ENCODE data around the gene GABRA5. TPM values are rescaled to one million over a fixed set of nuclear protein-coding genes. Genes with fewer than 3 reads are reported as not detected.

Gene GABRA5
- total RNA-seq, 1 donor from 2014 or later: 54.2 TPM

GRCh38 chr15:26901041-26901440 is 34.2 kb downstream of the GABRA5 start:
- FAIRE-seq: no peak
- no peak for DNase-seq (ENCODE audit: low spot score in 2 of 2)

- FAIRE-seq (no peak), DNase-seq (ENCODE audit: low spot score in 2 of 2) (no peak)
These were observed 43.9 kb downstream of the GABRA5 start for GRCh38 chr15:26910715-26911114.

GRCh38 chr15:26921433-26921832 is 54.6 kb downstream of the GABRA5 start:
- DNase-seq (ENCODE audit: low spot score in 2 of 2): no peak

GRCh38 chr15:26926081-26926480 is 59.2 kb downstream of the GABRA5 start:
- no peak for DNase-seq (ENCODE audit: low spot score in 2 of 2)
- FAIRE-seq: no peak

More at GRCh38 chr15:26921433-26921832, 54.6 kb downstream of the GABRA5 start:
- FAIRE-seq: no peak

- DNase-seq (ENCODE audit: low spot score in 2 of 2): no peak
- FAIRE-seq: no peak
These were observed 61.2 kb downstream of the GABRA5 start for GRCh38 chr15:26928051-26928450.

- FAIRE-seq: no peak
- DNase-seq (ENCODE audit: low spot score in 2 of 2): no peak
These were observed 62.7 kb downstream of the GABRA5 start for GRCh38 chr15:26929588-26929987.

- no peak for FAIRE-seq
- no peak for DNase-seq (ENCODE audit: low spot score in 2 of 2)
These were observed 68.0 kb downstream of the GABRA5 start for GRCh38 chr15:26934848-26935247.

GRCh38 chr15:26935322-26935721 is 68.5 kb downstream of the GABRA5 start:
- FAIRE-seq (no peak), DNase-seq (ENCODE audit: low spot score in 2 of 2) (no peak)

- FAIRE-seq: no peak
These were observed 69.6 kb downstream of the GABRA5 start for GRCh38 chr15:26936502-26936901.

GRCh38 chr15:26937134-26937533 is 70.3 kb downstream of the GABRA5 start:
- FAIRE-seq (no peak), DNase-seq (ENCODE audit: low spot score in 2 of 2) (no peak)

More at GRCh38 chr15:26936502-26936901, 69.6 kb downstream of the GABRA5 start:
- no peak for DNase-seq (ENCODE audit: low spot score in 2 of 2)

- FAIRE-seq: no peak
- no peak for DNase-seq (ENCODE audit: low spot score in 2 of 2)
These were observed 72.5 kb downstream of the GABRA5 start for GRCh38 chr15:26939398-26939797.

- FAIRE-seq: no peak
- no peak for DNase-seq (ENCODE audit: low spot score in 2 of 2)
These were observed 74.6 kb downstream of the GABRA5 start for GRCh38 chr15:26941489-26941888.

- DNase-seq (ENCODE audit: low spot score in 2 of 2) (no peak), FAIRE-seq (no peak)
These were observed 77.0 kb downstream of the GABRA5 start for GRCh38 chr15:26943866-26944265.

GRCh38 chr15:26945046-26945445 is 78.2 kb downstream of the GABRA5 start:
- FAIRE-seq (no peak), DNase-seq (ENCODE audit: low spot score in 2 of 2) (no peak)

- FAIRE-seq (no peak), DNase-seq (ENCODE audit: low spot score in 2 of 2) (no peak)
These were observed 83.1 kb downstream of the GABRA5 start for GRCh38 chr15:26950001-26950400.

- DNase-seq (ENCODE audit: low spot score in 2 of 2) (no peak), FAIRE-seq (no peak)
These were observed 87.5 kb downstream of the GABRA5 start for GRCh38 chr15:26954403-26954802.

- FAIRE-seq (no peak), DNase-seq (ENCODE audit: low spot score in 2 of 2) (no peak)
These were observed 100.9 kb downstream of the GABRA5 start for GRCh38 chr15:26967719-26968269.

GRCh38 chr15:26968806-26969205 is 101.9 kb downstream of the GABRA5 start:
- DNase-seq (ENCODE audit: low spot score in 2 of 2) (no peak), FAIRE-seq (no peak)

GRCh38 chr15:26970712-26971210 is 103.9 kb downstream of the GABRA5 start, which contains the start of gene GABRG3:
TSS of gene GABRG3 (plus strand) at chr15:26971181.
- FAIRE-seq (no peak), DNase-seq (ENCODE audit: low spot score in 2 of 2) (peak in 1 of 2 donors; percentile 28)

- no peak for FAIRE-seq
- no peak for DNase-seq (ENCODE audit: low spot score in 2 of 2)
These were observed 104.6 kb downstream of the GABRA5 start for GRCh38 chr15:26971271-26972018.

- no peak for DNase-seq (ENCODE audit: low spot score in 2 of 2)
- FAIRE-seq: no peak
These were observed 105.8 kb downstream of the GABRA5 start for GRCh38 chr15:26972636-26973035.
